ENCODE measurements around the gene TUT1. TPM values are rescaled to one million over a fixed set of nuclear protein-coding genes. Genes with fewer than 3 reads are reported as not detected.

TUT1 gene
- total RNA-seq, 2 donors from 2014 or later = 26.6 to 30.6 TPM

DNA sequence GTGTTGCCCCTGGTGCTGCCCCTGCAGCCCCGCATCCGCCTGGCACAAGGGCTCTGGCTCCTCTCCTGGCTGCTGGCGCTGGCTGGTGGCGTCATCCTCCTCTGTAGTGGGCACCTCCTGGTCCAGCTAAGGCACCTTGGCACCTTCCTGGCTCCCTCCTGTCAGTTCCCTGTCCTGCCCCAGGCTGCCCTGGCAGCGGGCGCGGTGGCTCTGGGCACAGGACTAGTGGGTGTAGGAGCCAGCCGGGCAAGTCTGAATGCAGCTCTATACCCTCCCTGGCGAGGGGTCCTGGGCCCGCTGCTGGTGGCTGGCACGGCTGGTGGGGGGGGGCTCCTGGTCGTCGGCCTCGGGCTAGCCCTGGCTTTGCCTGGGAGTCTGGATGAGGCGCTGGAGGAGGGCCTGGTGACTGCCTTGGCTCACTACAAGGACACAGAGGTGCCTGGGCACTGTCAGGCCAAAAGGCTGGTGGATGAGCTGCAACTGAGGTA, 22.0 kb upstream of the TUT1 start:
- H3K4me1 ChIP-seq (replicated peaks) = peaks cover 3% of the 10 kb centered on the region
- H3K27me3 ChIP-seq (replicated peaks; ENCODE audit: insufficient read depth) = no peaks in the 10 kb centered on the region
- H3K4me3 ChIP-seq = peak overlapping the region in 1 of 2 donors; percentile 75
- no peaks in the 10 kb centered on the region for H3K9me3 ChIP-seq
- intact Hi-C loops (cut with DNase I) = loop anchor here (5.0 kb wide), 1 partner anchor 66 kb away; the partner anchor contains the start of gene AHNAK
- no peaks in the 10 kb centered on the region for H3K36me3 ChIP-seq
- no peak for TF ChIP-seq POLR2A (IDR thresholded peaks at IDR 0.05)
- TF ChIP-seq, protein P1, sequence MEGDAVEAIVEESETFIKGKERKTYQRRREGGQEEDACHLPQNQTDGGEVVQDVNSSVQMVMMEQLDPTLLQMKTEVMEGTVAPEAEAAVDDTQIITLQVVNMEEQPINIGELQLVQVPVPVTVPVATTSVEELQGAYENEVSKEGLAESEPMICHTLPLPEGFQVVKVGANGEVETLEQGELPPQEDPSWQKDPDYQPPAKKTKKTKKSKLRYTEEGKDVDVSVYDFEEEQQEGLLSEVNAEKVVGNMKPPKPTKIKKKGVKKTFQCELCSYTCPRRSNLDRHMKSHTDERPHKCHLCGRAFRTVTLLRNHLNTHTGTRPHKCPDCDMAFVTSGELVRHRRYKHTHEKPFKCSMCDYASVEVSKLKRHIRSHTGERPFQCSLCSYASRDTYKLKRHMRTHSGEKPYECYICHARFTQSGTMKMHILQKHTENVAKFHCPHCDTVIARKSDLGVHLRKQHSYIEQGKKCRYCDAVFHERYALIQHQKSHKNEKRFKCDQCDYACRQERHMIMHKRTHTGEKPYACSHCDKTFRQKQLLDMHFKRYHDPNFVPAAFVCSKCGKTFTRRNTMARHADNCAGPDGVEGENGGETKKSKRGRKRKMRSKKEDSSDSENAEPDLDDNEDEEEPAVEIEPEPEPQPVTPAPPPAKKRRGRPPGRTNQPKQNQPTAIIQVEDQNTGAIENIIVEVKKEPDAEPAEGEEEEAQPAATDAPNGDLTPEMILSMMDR (IDR thresholded peaks at IDR 0.05) = no peak
- no peak for TF ChIP-seq POLR2AphosphoS5 (IDR thresholded peaks at IDR 0.05)
- H3K27ac ChIP-seq = peak overlapping the region; percentile 97 to 98
- WGBS = 46% methylated on average over 7 of the region's 15 CpGs
- DNase-seq (ENCODE audit: low spot score) = no peak

DNA sequence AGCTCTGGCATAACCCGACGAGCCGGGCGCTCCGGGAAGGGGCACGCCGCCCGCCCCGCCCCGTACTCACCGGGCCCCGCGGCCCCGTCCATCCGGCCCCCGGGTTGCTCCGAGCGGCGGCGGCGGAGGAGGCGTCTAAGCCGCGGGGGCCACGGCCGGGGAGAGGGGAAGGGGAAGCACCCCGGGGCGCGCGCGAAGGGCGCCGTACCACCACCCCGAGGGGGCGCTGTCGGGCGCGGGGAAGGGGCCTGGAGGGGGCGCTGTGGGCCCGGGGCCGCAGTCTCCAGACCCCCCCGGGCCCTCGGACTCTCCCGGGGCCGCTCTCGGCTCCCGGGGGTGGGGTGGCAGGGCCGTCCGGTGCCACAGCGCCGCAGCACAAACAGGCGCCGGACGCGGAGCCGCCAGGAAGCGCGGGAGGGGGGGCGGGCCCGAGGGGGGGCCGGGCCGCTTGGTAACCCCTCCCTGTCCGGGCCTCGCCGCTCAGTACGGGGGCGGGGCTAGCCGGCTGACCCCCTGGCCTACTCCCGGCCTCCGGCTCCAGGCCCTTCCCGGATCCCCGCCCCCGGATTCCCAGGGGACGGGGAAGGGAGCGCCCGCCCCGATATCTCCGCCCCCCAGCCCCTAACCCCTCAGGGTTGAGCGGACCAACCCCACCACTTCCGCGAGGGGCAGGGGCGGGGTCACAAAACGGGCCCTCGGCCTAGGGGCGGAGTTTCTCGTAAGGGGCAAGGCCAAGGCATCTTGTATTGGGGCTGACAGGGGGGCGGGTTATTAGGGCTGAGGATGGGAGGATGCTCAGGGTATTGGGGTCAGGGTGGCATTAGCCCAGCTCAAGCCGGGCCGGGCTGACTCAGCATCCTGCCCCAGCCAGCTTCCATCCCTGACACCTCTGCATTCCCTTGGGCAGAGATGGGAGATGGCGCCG, 21.3 kb upstream of the TUT1 start, which contains the start of the genes EML3 and ROM1:
Gene EML3, minus strand, starts transcription at position 410 of the 925 bp plus-strand sequence. Its CDS starts 318 bp downstream, at position 92.
Gene ROM1, plus strand, starts transcription at position 892 of the 925 bp plus-strand sequence. Its CDS starts 25 bp downstream, at position 917.
- TF ChIP-seq POLR2A (IDR thresholded peaks at IDR 0.05) = peak; percentile 7
- TF ChIP-seq, protein P1 (IDR thresholded peaks at IDR 0.05) = peak; percentile 90 to 97 (median 92)
- peak; percentile 56 for TF ChIP-seq POLR2AphosphoS5 (IDR thresholded peaks at IDR 0.05)
- Histone ChIP-seq H3K36me3 (no peaks in the 10 kb centered on the region), H3K4me1 (replicated peaks) (peaks cover 3% of the 10 kb centered on the region), H3K9me3 (no peaks in the 10 kb centered on the region), H3K27ac (peak within 1 kb of the TSS; percentile 97 to 98), H3K27me3 (replicated peaks; ENCODE audit: insufficient read depth) (no peaks in the 10 kb centered on the region), H3K4me3 (peak within 1 kb of the TSS; percentile 75)
- DNase-seq (ENCODE audit: low spot score) = peak; percentile 76
- intact Hi-C loops (cut with DNase I) = loop anchor here (5.0 kb wide), 1 partner anchor 65 kb away; the partner anchor contains the start of gene AHNAK
- WGBS = 3% methylated on average over 29 of the region's 91 CpGs

DNA sequence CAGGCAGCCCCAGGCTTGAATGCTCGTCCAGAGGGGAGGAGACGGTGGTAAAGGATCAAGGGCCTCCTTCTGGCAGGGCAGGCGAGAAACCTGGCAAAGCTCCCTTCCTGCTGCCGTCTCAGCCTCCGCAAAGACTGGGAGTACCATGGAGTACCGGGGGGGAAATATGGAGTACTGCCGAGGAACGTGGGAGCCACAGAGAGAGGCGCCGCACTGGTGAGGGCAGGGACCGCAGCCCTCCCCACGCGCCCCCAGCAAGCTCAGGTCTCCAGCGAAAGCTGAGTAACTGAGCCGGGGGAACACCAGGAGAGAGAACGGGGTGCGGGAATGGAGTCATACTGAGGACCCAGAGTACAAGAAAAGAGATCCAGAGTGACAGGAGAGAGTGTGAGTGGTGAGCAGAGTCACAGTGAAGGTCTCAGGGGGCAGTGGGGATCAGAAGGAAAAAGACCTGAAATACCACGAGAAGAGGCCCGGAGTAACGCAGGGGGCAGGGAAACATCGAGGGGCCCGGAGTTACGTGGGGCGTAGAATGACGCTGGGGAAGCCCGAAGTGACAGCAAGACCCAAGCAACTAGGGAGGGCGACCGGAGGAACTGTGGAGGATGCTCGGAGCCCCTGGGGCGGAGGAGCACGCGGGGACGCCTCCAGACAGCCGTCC, 20.5 kb upstream of the TUT1 start:
- Histone ChIP-seq H3K27ac (peak overlapping the region; percentile 97 to 98), H3K9me3 (no peaks in the 10 kb centered on the region), H3K36me3 (no peaks in the 10 kb centered on the region), H3K4me3 (peak overlapping the region; percentile 75), H3K27me3 (replicated peaks; ENCODE audit: insufficient read depth) (no peaks in the 10 kb centered on the region), H3K4me1 (replicated peaks) (peaks cover 3% of the 10 kb centered on the region)
- 1% methylated on average over 30 of the region's 34 CpGs for WGBS
- TF ChIP-seq, protein P1 (IDR thresholded peaks at IDR 0.05) = peak in 1 of 4 experiments; percentile 8
- no peak for TF ChIP-seq POLR2AphosphoS5 (IDR thresholded peaks at IDR 0.05)
- no peak for DNase-seq (ENCODE audit: low spot score)
- intact Hi-C loops (cut with DNase I) = loop anchor here (5.0 kb wide), 1 partner anchor 65 kb away; the partner anchor contains the start of gene AHNAK

DNA sequence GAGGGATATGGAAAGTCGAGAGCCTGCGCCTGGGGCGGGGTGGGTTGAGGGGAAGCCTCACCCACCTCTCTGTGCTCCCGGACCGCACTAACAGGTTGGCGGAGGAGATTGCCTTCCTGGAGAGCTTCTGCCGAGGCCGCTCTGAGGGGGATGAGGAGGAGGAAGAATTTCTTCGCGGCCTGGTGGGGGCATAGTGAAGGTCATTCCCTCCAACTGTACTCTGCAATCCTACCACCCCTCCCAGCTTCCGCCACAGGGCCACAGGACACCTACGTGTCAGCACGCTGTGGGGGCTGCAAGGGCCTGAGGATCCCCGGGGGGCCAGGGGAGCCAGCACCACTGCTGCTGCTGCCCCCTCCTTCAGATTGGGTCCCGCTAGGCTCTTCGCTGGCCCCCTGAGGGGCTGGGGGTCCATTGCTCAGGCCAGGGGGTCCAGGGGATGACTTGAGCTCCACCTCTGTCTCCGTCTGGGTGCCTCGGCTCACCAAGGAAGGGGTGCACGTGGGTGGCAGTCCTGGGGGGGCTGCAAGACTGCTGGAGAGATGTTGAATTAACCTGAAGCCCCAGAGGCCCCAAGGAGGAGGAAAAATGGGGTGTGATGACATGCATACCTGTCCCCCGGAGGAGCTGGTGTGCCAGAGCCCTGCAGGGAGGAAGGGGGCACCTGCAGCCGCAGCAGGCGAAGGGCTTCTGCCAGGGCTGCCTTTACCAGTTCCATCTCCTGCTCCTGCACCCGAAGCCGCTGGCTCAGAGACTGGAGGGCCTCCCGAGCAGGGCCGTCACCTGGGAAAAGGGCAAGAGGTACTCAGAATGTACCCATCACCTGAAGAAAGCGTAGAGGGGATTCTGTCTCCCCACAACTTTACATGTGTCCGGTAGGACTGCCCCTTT, 19.7 kb upstream of the TUT1 start:
- Histone ChIP-seq H3K27ac (peak overlapping the region; percentile 97 to 98), H3K4me1 (replicated peaks) (peaks cover 3% of the 10 kb centered on the region), H3K27me3 (replicated peaks; ENCODE audit: insufficient read depth) (no peaks in the 10 kb centered on the region), H3K36me3 (no peaks in the 10 kb centered on the region), H3K9me3 (no peaks in the 10 kb centered on the region), H3K4me3 (peak overlapping the region; percentile 75)
- 70% methylated on average over 28 of the region's 28 CpGs for WGBS
- DNase-seq (ENCODE audit: low spot score) = no peak
- TF ChIP-seq, protein P1 (IDR thresholded peaks at IDR 0.05) = no peak
- TF ChIP-seq POLR2AphosphoS5 (IDR thresholded peaks at IDR 0.05) (no peak), POLR2A (IDR thresholded peaks at IDR 0.05) (no peak)
- intact Hi-C loops (cut with DNase I) = loop anchor here (5.0 kb wide), 1 partner anchor 64 kb away; the partner anchor contains the start of gene AHNAK

Measured in prostate gland (tissue), 2 donors.